GM12878 (cell line): ENCODE data around the gene ITGA8. TPM values are rescaled to one million over a fixed set of nuclear protein-coding genes. Genes with fewer than 3 reads are reported as not detected.

Source experiments
- ATAC-seq: fragments of 200-7000 bp; cut with Tn5 transposase; 3 replicates; pipeline ENCODE4 v1.9.1; 2020; ENCODE audit warnings: mild to moderate bottlenecking, moderate library complexity
- BruUV-seq: library from RNA; stranded (reverse); fragments of 400-500 nt; replicated peaks from 2 replicates; lab custom pipeline; 2021; lab: Mats Ljungman, UMichigan
- CTCF ChIA-PET: fragments of 300-600 bp; sonication (Branson Sonifier 250); formaldehyde crosslinking; extraction: SDS; loops from one replicate; lab custom pipeline; 2021; ENCODE audit warnings: inconsistent platforms; lab: Yijun Ruan, JAX
- POLR2A ChIA-PET: fragments of 350-600 bp; formaldehyde crosslinking; extraction: SDS; loops from one replicate; lab custom pipeline; 2021; ENCODE audit warnings: inconsistent platforms; lab: Charles Lee
- RAD21 ChIA-PET: fragments of 300-600 bp; sonication (Branson Sonifier 250); formaldehyde crosslinking; loops from one replicate; lab custom pipeline; 2023; ENCODE audit warnings: antibody characterized with exemption; ENCODE audit not compliant: unreplicated experiment; lab: Charles Lee
- SMC1A ChIA-PET: fragments of 300-600 bp; sonication (Branson Sonifier 250); formaldehyde crosslinking; loops from one replicate; lab custom pipeline; 2023; ENCODE audit not compliant: unreplicated experiment, uncharacterized antibody; lab: Charles Lee
- DNase-seq: peaks from one replicate; pipeline ENCODE4 v3.0.0-alpha.2; 2011; ENCODE audit warnings: low read depth, low spot score
- FAIRE-seq: peaks from 3 replicates; lab custom pipeline; 2011; peaks lifted over from hg19 to GRCh38; lab: Jason Lieb, UNC
- H2AFZ ChIP-seq: 2 replicates; pipeline ENCODE4 v1.6.0; 2011; ENCODE audit warnings: low read depth, low read length, control low read depth; ENCODE audit not compliant: control insufficient read depth
- H3K27ac ChIP-seq: 2 replicates; pipeline ENCODE4 v1.5.1; 2011; ENCODE audit warnings: control low read depth; ENCODE audit not compliant: control insufficient read depth, insufficient read depth
- H3K27me3 ChIP-seq, 2 experiments: replicated peaks in 1 of 2; 2 replicates each; pipeline versions ENCODE4 v1.6.0 to v1.6.1; 2011; ENCODE audit warnings: low read length in 1 of 2; ENCODE audit not compliant: control insufficient read depth in 2 of 2, insufficient read depth in 2 of 2
- H3K36me3 ChIP-seq, 2 experiments: 2 replicates each; pipeline ENCODE4 v1.5.1; 2011; ENCODE audit warnings: low read length in 1 of 2; ENCODE audit not compliant: control insufficient read depth in 2 of 2, insufficient read depth in 2 of 2
- H3K4me1 ChIP-seq: 2 replicates; pipeline ENCODE4 v1.6.1; 2011; ENCODE audit warnings: mild to moderate bottlenecking, low read length, moderate library complexity, mixed read lengths; ENCODE audit not compliant: control insufficient read depth, insufficient read depth
- H3K4me2 ChIP-seq: 2 replicates; pipeline ENCODE4 v1.6.0; 2011; ENCODE audit warnings: control low read depth; ENCODE audit not compliant: control insufficient read depth, insufficient read depth
- H3K4me3 ChIP-seq: fragments of 200-600 bp; sonication (generic); 2 replicates; pipeline ENCODE4 v1.5.1; 2016
- H3K79me2 ChIP-seq: 2 replicates; pipeline ENCODE4 v1.6.0; 2011; ENCODE audit warnings: low read length; ENCODE audit not compliant: control insufficient read depth, insufficient read depth
- H3K9ac ChIP-seq: 2 replicates; pipeline ENCODE4 v1.8.0; 2011; ENCODE audit warnings: low read length, control low read depth, mixed read lengths; ENCODE audit not compliant: control insufficient read depth, insufficient read depth
- H3K9me3 ChIP-seq: replicated peaks from 3 replicates; pipeline ENCODE4 v1.5.1; 2011; ENCODE audit warnings: mild to moderate bottlenecking, low read length; ENCODE audit not compliant: control insufficient read depth, insufficient read depth
- H4K20me1 ChIP-seq: 2 replicates; pipeline ENCODE4 v1.6.0; 2011; ENCODE audit not compliant: control insufficient read depth, insufficient read depth
- CUX1 ChIP-seq: IDR thresholded peaks from 2 replicates; pipeline ENCODE4 v1.6.1; 2012; ENCODE audit warnings: improper control_type of control experiment, low read depth, low read length; ENCODE audit not compliant: insufficient replicate concordance
- ELK1 ChIP-seq: IDR thresholded peaks from 2 replicates; pipeline ENCODE4 v1.6.1; 2012; ENCODE audit warnings: low read depth, low read length, improper control_type of control experiment
- PAX8 ChIP-seq: fragments of 450-650 bp; IDR thresholded peaks from 2 replicates; pipeline ENCODE4 v1.6.1; 2017; ENCODE audit warnings: mild to moderate bottlenecking, moderate library complexity
- RELA ChIP-seq: fragments of 450-650 bp; IDR thresholded peaks from 2 replicates; pipeline ENCODE4 v1.8.0; 2014; ENCODE audit warnings: borderline replicate concordance; ENCODE audit not compliant: partially characterized antibody
- SREBF2 ChIP-seq: IDR thresholded peaks from 2 replicates; pipeline ENCODE4 v1.6.1; 2012; ENCODE audit warnings: mild to moderate bottlenecking, low read length
- USF2 ChIP-seq: IDR thresholded peaks from 2 replicates; pipeline ENCODE4 v1.6.1; 2011; ENCODE audit warnings: low read depth, low read length, improper control_type of control experiment, borderline replicate concordance
- WRNIP1 ChIP-seq: IDR thresholded peaks from 2 replicates; pipeline ENCODE4 v1.6.1; 2011; ENCODE audit warnings: low read depth, low read length, improper control_type of control experiment, borderline replicate concordance
- WGBS: methylation state at CpG from one replicate; pipeline ENCODE4 v1.1.6; 2016; ENCODE audit warnings: low lambda C conversion rate; ENCODE audit not compliant: insufficient replicate concordance, insufficient coverage; ENCODE audit errors: missing lambda C conversion rate; 5-methylcytosine and 5-hydroxymethylcytosine counted together
- in situ Hi-C: fragments of 300-500 bp; cut with MboI; formaldehyde crosslinking; loops from 9 replicates; pipeline ENCODE4 v1.14.3; 2018; ENCODE audit warnings: mixed read lengths
- intact Hi-C: fragments of 100-400 bp; cut with micrococcal nuclease; formaldehyde crosslinking; loops from one replicate; pipeline ENCODE4 v1.14.2; 2022; ENCODE audit not compliant: unreplicated experiment
- polyA plus RNA-seq, 11 experiments: library from polyadenylated mRNA; depleted of rRNA in 4 of 11; unstranded in 6 of 11; stranded (reverse) in 5 of 11; fragments of >200 nt; fragmentation: Nextera tagmentation in 4 of 11; fragmentation: Illumina TruSeq in 1 of 11; extraction: Ambion mirVana in 4 of 11; extraction: Trizol in 1 of 11; gene quantifications; 1 replicate in 1 of 11; 2 replicates in 10 of 11; pipeline versions ENCODE4 v1.2.1 to v1.2.3, GENCODE V29; 2011 to 2016; ENCODE audit warnings: inconsistent platforms in 2 of 11, missing spikeins in 2 of 11, low read depth in 1 of 11
- total RNA-seq, 4 experiments: library from RNA; depleted of rRNA in 3 of 4; stranded (reverse); fragments of >200 nt in 3 of 4; fragmentation: Illumina TruSeq in 1 of 4; extraction: Trizol in 1 of 4; gene quantifications; 2 replicates each; pipeline versions ENCODE4 v1.2.1 to v1.2.3, GENCODE V29; 2013 to 2021
- TF ChIP-seq, protein P1 (sequence below): fragments of 450-650 bp; IDR thresholded peaks from 2 replicates; pipeline ENCODE4 v1.6.1; 2016; ENCODE audit warnings: mild to moderate bottlenecking

Gene ITGA8
- total and polyA plus RNA-seq, 10 of the 15 experiments (the other 5 are each of a cell fraction or from before 2014, with no cell fraction given) = 0.03 TPM; not detected in 9

- CTCF ChIA-PET = no interaction called here
- RAD21 ChIA-PET = no interaction called here
- no peak overlapping the region for H3K4me3 ChIP-seq
- no peak overlapping the region for H3K4me2 ChIP-seq
- in situ Hi-C loops (no loop called here), intact Hi-C loops (no loop called here)
- DNase-seq (no peak), ATAC-seq (no peak), FAIRE-seq (no peak)
- POLR2A ChIA-PET = no interaction called here
- TF ChIP-seq, protein P1, sequence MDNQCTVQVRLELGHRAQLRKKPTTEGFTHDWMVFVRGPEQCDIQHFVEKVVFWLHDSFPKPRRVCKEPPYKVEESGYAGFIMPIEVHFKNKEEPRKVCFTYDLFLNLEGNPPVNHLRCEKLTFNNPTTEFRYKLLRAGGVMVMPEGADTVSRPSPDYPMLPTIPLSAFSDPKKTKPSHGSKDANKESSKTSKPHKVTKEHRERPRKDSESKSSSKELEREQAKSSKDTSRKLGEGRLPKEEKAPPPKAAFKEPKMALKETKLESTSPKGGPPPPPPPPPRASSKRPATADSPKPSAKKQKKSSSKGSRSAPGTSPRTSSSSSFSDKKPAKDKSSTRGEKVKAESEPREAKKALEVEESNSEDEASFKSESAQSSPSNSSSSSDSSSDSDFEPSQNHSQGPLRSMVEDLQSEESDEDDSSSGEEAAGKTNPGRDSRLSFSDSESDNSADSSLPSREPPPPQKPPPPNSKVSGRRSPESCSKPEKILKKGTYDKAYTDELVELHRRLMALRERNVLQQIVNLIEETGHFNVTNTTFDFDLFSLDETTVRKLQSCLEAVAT = no peak
- TF ChIP-seq WRNIP1 (no peak), ELK1 (no peak), CUX1 (no peak), SREBF2 (no peak), USF2 (no peak), PAX8 (no peak), RELA (no peak)
- WGBS = 0% methylated on average over 6 of the region's 6 CpGs
- no peaks in the 10 kb centered on the region for H3K36me3 ChIP-seq
- no peaks in the 10 kb centered on the region for H4K20me1 ChIP-seq
- no peak overlapping the region for H3K9ac ChIP-seq
- H3K4me1 ChIP-seq = no peaks in the 10 kb centered on the region
- SMC1A ChIA-PET = no interaction called here
- H3K9me3 ChIP-seq = no peaks in the 10 kb centered on the region
- H3K27me3 ChIP-seq = peaks cover 0 to 1% of the 10 kb centered on the region in 2 experiments; a peak in 2 of 4 replicates
- BruUV-seq = no TSS peak
- no peaks in the 10 kb centered on the region for H3K79me2 ChIP-seq
- no peak overlapping the region for H2AFZ ChIP-seq
- H3K27ac ChIP-seq = no peak overlapping the region
Observed at GRCh38 chr10:15472008-15472407, 247.7 kb downstream of the ITGA8 start.
